IMR-90 (cell line): ENCODE results near the gene TP53BP2. TPM values are rescaled to one million over a fixed set of nuclear protein-coding genes. Genes with fewer than 3 reads are reported as not detected.

ENCODE experiments used
- ATAC-seq: fragments of 200-7000 bp; cut with Tn5 transposase; 2 replicates; pipeline ENCODE4 v1.9.1; 2020; ENCODE audit warnings: low read depth, mild to moderate bottlenecking, moderate library complexity
- BruUV-seq: library from RNA; stranded (reverse); fragments of 400-500 nt; replicated peaks from 2 replicates; lab custom pipeline; 2021; lab: Mats Ljungman, UMichigan
- CTCF ChIA-PET: fragments of 300-600 bp; formaldehyde crosslinking; extraction: SDS; loops from one replicate; lab custom pipeline; 2021; ENCODE audit warnings: antibody characterized with exemption; lab: Yijun Ruan, JAX
- POLR2A ChIA-PET: fragments of 300-600 bp; sonication (Branson Sonifier 250); formaldehyde crosslinking; loops from one replicate; lab custom pipeline; 2022; ENCODE audit warnings: antibody characterized with exemption; ENCODE audit not compliant: unreplicated experiment; lab: Charles Lee
- DNase-seq: peaks from one replicate; pipeline ENCODE4 v3.0.0; 2013
- H2AFZ ChIP-seq: replicated peaks from 2 replicates; pipeline ENCODE3; 2013; ENCODE audit warnings: low read length, mild to moderate bottlenecking; ENCODE audit not compliant: poor library complexity
- H2AK5ac ChIP-seq: 2 replicates; pipeline ENCODE4 v1.6.1; 2013; ENCODE audit warnings: low read depth, low read length, inconsistent platforms
- H2AK9ac ChIP-seq: replicated peaks from 2 replicates; pipeline ENCODE3; 2013; ENCODE audit warnings: mild to moderate bottlenecking, low read depth, low read length, moderate library complexity; ENCODE audit not compliant: poor library complexity
- H2BK120ac ChIP-seq: 2 replicates; pipeline ENCODE4 v1.6.1; 2013; ENCODE audit warnings: low read depth, low read length, inconsistent platforms
- H2BK15ac ChIP-seq: 3 replicates; pipeline ENCODE4 v1.6.1; 2013; ENCODE audit warnings: low read depth, low read length, inconsistent platforms
- H2BK20ac ChIP-seq: 2 replicates; pipeline ENCODE4 v1.6.1; 2013; ENCODE audit warnings: low read depth, mild to moderate bottlenecking, inconsistent platforms, low read length, moderate library complexity
- H2BK5ac ChIP-seq: 2 replicates; pipeline ENCODE4 v1.6.1; 2013; ENCODE audit warnings: mild to moderate bottlenecking, low read depth, low read length, inconsistent platforms; ENCODE audit not compliant: poor library complexity, severe bottlenecking
- H3K14ac ChIP-seq: replicated peaks from 2 replicates; pipeline ENCODE4 v1.6.1; 2013; ENCODE audit warnings: low read depth, low read length, inconsistent platforms
- H3K18ac ChIP-seq: 2 replicates; pipeline ENCODE4 v1.6.1; 2013; ENCODE audit warnings: low read depth, low read length, control low read depth
- H3K23ac ChIP-seq: 2 replicates; pipeline ENCODE4 v1.6.1; 2013; ENCODE audit warnings: low read depth, low read length, inconsistent platforms
- H3K27ac ChIP-seq: 2 replicates; pipeline ENCODE4 v1.5.1; 2013; ENCODE audit warnings: mild to moderate bottlenecking, control low read depth, low read length; ENCODE audit not compliant: insufficient read depth
- H3K27me3 ChIP-seq: 2 replicates; pipeline ENCODE4 v1.6.1; 2013; ENCODE audit warnings: low read length; ENCODE audit not compliant: control insufficient read depth, insufficient read depth
- H3K36me3 ChIP-seq: 2 replicates; pipeline ENCODE4 v1.6.1; 2013; ENCODE audit warnings: low read length, mixed read lengths; ENCODE audit not compliant: control insufficient read depth, insufficient read depth
- H3K4ac ChIP-seq: 2 replicates; pipeline ENCODE4 v1.6.1; 2013; ENCODE audit warnings: low read depth, low read length, inconsistent platforms
- H3K4me1 ChIP-seq: 2 replicates; pipeline ENCODE4 v1.6.1; 2013; ENCODE audit warnings: low read length, mixed read lengths; ENCODE audit not compliant: control insufficient read depth, insufficient read depth
- H3K4me2 ChIP-seq: 2 replicates; pipeline ENCODE4 v1.6.1; 2013; ENCODE audit warnings: low read depth, mild to moderate bottlenecking, control low read depth, low read length, moderate library complexity
- H3K4me3 ChIP-seq: 2 replicates; pipeline ENCODE4 v1.5.1; 2013; ENCODE audit warnings: low read depth, mild to moderate bottlenecking, control low read depth, low read length, moderate library complexity; ENCODE audit not compliant: insufficient read depth
- H3K56ac ChIP-seq: 2 replicates; pipeline ENCODE4 v1.6.1; 2013; ENCODE audit warnings: low read length, inconsistent platforms; ENCODE audit not compliant: insufficient read depth; ENCODE audit errors: extremely low read depth
- H3K79me1 ChIP-seq, 2 experiments: 2 replicates each; pipeline ENCODE4 v1.6.1; 2013; ENCODE audit warnings: low read length in 2 of 2, inconsistent platforms in 1 of 2, low read depth in 1 of 2
- H3K9ac ChIP-seq: 2 replicates; pipeline ENCODE4 v1.6.1; 2013; ENCODE audit warnings: low read depth, low read length, control low read depth
- H3K9me1 ChIP-seq: 2 replicates; pipeline ENCODE4 v1.6.1; 2013; ENCODE audit warnings: low read length, inconsistent platforms; ENCODE audit not compliant: insufficient read depth
- H3K9me3 ChIP-seq: 2 replicates; pipeline ENCODE4 v1.6.1; 2013; ENCODE audit warnings: low read length; ENCODE audit not compliant: control insufficient read depth, insufficient read depth
- H4K20me1 ChIP-seq: 2 replicates; pipeline ENCODE4 v1.6.1; 2013; ENCODE audit warnings: low read length, inconsistent platforms; ENCODE audit not compliant: insufficient read depth
- H4K5ac ChIP-seq: 2 replicates; pipeline ENCODE4 v1.6.1; 2013; ENCODE audit warnings: mild to moderate bottlenecking, low read depth, low read length, control low read depth
- H4K8ac ChIP-seq, 2 experiments: 2 replicates each; pipeline ENCODE4 v1.6.1; 2013; ENCODE audit warnings: low read depth in 2 of 2, low read length in 2 of 2, control low read depth in 1 of 2, inconsistent platforms in 1 of 2
- H4K91ac ChIP-seq: 2 replicates; pipeline ENCODE4 v1.6.1; 2013; ENCODE audit warnings: low read depth, low read length, inconsistent platforms; ENCODE audit not compliant: insufficient read depth
- BHLHE40 ChIP-seq: fragments of 150-350 bp; IDR thresholded peaks from 2 replicates; pipeline ENCODE4 v1.6.1; 2016; ENCODE audit warnings: mild to moderate bottlenecking, low read depth, low read length
- CEBPB ChIP-seq: IDR thresholded peaks from 2 replicates; pipeline ENCODE4 v1.6.1; 2012; ENCODE audit warnings: low read depth, low read length, improper control_type of control experiment
- CTCF ChIP-seq: conservative IDR thresholded peaks from 2 replicates; pipeline ENCODE4 v1.5.1; 2012; ENCODE audit warnings: mild to moderate bottlenecking, low read depth, low read length, improper control_type of control experiment
- ELK1 ChIP-seq: fragments of 150-350 bp; IDR thresholded peaks from 2 replicates; pipeline ENCODE4 v1.6.1; 2016; ENCODE audit warnings: low read depth, mild to moderate bottlenecking, low read length, moderate library complexity, borderline replicate concordance
- RCOR1 ChIP-seq: IDR thresholded peaks from 2 replicates; pipeline ENCODE4 v1.6.1; 2012; ENCODE audit warnings: mild to moderate bottlenecking, low read length, improper control_type of control experiment; ENCODE audit not compliant: insufficient replicate concordance
- SMC3 ChIP-seq: fragments of 150-350 bp; IDR thresholded peaks from 2 replicates; pipeline ENCODE4 v1.6.1; 2016; ENCODE audit warnings: low read depth, mild to moderate bottlenecking, antibody characterized with exemption, low read length, moderate library complexity
- WGBS, 2 experiments: methylation state at CpG; one replicate each; pipeline versions ENCODE4 v1.1.5 to v1.1.7; 2013; ENCODE audit warnings: missing lambda C conversion rate in 2 of 2; ENCODE audit not compliant: insufficient read length in 1 of 2; ENCODE audit errors: extremely low coverage in 2 of 2; 5-methylcytosine and 5-hydroxymethylcytosine counted together
- dilution Hi-C: fragments of 300-500 bp; cut with HindIII; formaldehyde crosslinking; loops from one replicate; pipeline ENCODE4 v1.14.3; 2018; ENCODE audit warnings: low sequenced_read_pairs; ENCODE audit not compliant: unreplicated experiment
- in situ Hi-C: fragments of 300-500 bp; cut with MboI; formaldehyde crosslinking; loops from 3 replicates; pipeline ENCODE4 v1.14.3; 2019; ENCODE audit warnings: low sequenced_read_pairs, inconsistent platforms, mixed read lengths
- intact Hi-C: fragments of 100-400 bp; cut with micrococcal nuclease; formaldehyde crosslinking; loops from 2 replicates; pipeline ENCODE4 v1.10.0; 2022
- polyA plus RNA-seq, 3 experiments: library from polyadenylated mRNA; depleted of rRNA; stranded (reverse); fragments of >200 nt; gene quantifications; 2 replicates each; pipeline ENCODE4 v1.2.3, GENCODE V29; 2012; ENCODE audit warnings: low replicate concordance in 1 of 3
- total RNA-seq: library from RNA; depleted of rRNA; stranded (reverse); fragments of >200 nt; gene quantifications from 2 replicates; pipeline ENCODE4 v1.2.3, GENCODE V29; 2012

Gene TP53BP2
- total and polyA plus RNA-seq, 2 of the 4 experiments (the other 2 are of a cell fraction) = 19.9 to 35.0 TPM

GRCh38 chr1:223752721-223753515 lies 92.8 kb downstream of the TP53BP2 start:
- Histone ChIP-seq H3K4me2 (no peak overlapping the region), H4K5ac (no peak overlapping the region), H3K14ac (no peak overlapping the region), H2BK15ac (no peak overlapping the region), H2AK9ac (peak overlapping the region; percentile 42), H4K8ac (no peak overlapping the region), H3K27ac (no peak overlapping the region), H3K4me1 (peaks cover 9% of the 10 kb centered on the region), H4K20me1 (peaks cover 11% of the 10 kb centered on the region), H3K36me3 (peaks cover 82% of the 10 kb centered on the region), H3K23ac (no peak overlapping the region), H2BK20ac (no peak overlapping the region), H3K56ac (no peak overlapping the region), H3K4me3 (no peak overlapping the region), H2AFZ (no peak overlapping the region), H3K9me3 (no peaks in the 10 kb centered on the region), H3K18ac (no peak overlapping the region), H4K91ac (no peak overlapping the region), H2BK5ac (no peak overlapping the region), H3K9ac (no peak overlapping the region), H2BK120ac (no peak overlapping the region), H3K9me1 (no peaks in the 10 kb centered on the region), H2AK5ac (0 out of 2 replicates have a peak overlapping the region, but pooled peaks have one; percentile 5), H3K27me3 (no peaks in the 10 kb centered on the region), H3K79me1 (peaks cover 48 to 78% of the 10 kb centered on the region in 2 experiments), H3K4ac (no peak overlapping the region)
- intact Hi-C loops = no loop called here
- ChIA-PET CTCF (no interaction called here), POLR2A (no interaction called here)
- 92% methylated on average over 6 of the region's 15 CpGs; no CpG with 5 or more reads in 1 of the 2 experiments for WGBS, 2 experiments
- TF ChIP-seq SMC3 (no peak), CEBPB (no peak), RCOR1 (no peak), BHLHE40 (no peak), CTCF (no peak), ELK1 (no peak)
- ATAC-seq = no peak
- dilution Hi-C loops = no loop called here
- DNase-seq = no peak
- no TSS peak for BruUV-seq
- in situ Hi-C loops = no loop called here
